GM12875 (cell line): ENCODE results near the gene SLC45A3.

Experiments
- H3K4me3 ChIP-seq: one replicate; pipeline ENCODE4 v1.5.1; 2011; ENCODE audit warnings: low read depth, low read length, control low read depth
- CTCF ChIP-seq: IDR thresholded peaks from 2 replicates; pipeline ENCODE4 v1.5.1; 2011; ENCODE audit warnings: low read depth, mild to moderate bottlenecking, control low read depth, inconsistent platforms, low read length, moderate library complexity, borderline replicate concordance; ENCODE audit not compliant: insufficient read depth

Gene SLC45A3

GRCh38 chr1:205709059-205709398 lies 28.7 kb upstream of the SLC45A3 start:
- TF ChIP-seq CTCF: no peak
- H3K4me3 ChIP-seq: no peak overlapping the region

- H3K4me3 ChIP-seq: no peak overlapping the region
- TF ChIP-seq CTCF: no peak
Observed at GRCh38 chr1:205706601-205707502, 26.5 kb upstream of the SLC45A3 start.

- no peak for TF ChIP-seq CTCF
- H3K4me3 ChIP-seq: no peak overlapping the region
Observed at GRCh38 chr1:205704903-205705302, 24.6 kb upstream of the SLC45A3 start.

GRCh38 chr1:205703072-205703471 lies 22.8 kb upstream of the SLC45A3 start:
- TF ChIP-seq CTCF: no peak
- H3K4me3 ChIP-seq: no peak overlapping the region

GRCh38 chr1:205701891-205702290 lies 21.6 kb upstream of the SLC45A3 start:
- H3K4me3 ChIP-seq: no peak overlapping the region
- no peak for TF ChIP-seq CTCF

GRCh38 chr1:205701420-205701819 lies 21.1 kb upstream of the SLC45A3 start:
- TF ChIP-seq CTCF: no peak
- no peak overlapping the region for H3K4me3 ChIP-seq

- H3K4me3 ChIP-seq: no peak overlapping the region
- TF ChIP-seq CTCF: no peak
Observed at GRCh38 chr1:205700865-205701401, 20.6 kb upstream of the SLC45A3 start.
